Stimulated activated naive CD4-positive, alpha-beta T cell treated with Interleukin-2 at 50 U/mL for 16 hours (primary cell): Measurements from ENCODE around the gene SAXO1.
"Not testable (repeated sequence)": the region's sequence is repeated elsewhere in the genome, so short reads cannot be mapped to it uniquely, and the experiment has no call there.

Experiments
- DNase-seq: peaks from one replicate; lab custom pipeline; 2025; lab: John Stamatoyannopoulos, UW

The SAXO1 gene, protein sequence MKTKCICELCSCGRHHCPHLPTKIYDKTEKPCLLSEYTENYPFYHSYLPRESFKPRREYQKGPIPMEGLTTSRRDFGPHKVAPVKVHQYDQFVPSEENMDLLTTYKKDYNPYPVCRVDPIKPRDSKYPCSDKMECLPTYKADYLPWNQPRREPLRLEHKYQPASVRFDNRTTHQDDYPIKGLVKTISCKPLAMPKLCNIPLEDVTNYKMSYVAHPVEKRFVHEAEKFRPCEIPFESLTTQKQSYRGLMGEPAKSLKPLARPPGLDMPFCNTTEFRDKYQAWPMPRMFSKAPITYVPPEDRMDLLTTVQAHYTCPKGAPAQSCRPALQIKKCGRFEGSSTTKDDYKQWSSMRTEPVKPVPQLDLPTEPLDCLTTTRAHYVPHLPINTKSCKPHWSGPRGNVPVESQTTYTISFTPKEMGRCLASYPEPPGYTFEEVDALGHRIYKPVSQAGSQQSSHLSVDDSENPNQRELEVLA

DNA sequence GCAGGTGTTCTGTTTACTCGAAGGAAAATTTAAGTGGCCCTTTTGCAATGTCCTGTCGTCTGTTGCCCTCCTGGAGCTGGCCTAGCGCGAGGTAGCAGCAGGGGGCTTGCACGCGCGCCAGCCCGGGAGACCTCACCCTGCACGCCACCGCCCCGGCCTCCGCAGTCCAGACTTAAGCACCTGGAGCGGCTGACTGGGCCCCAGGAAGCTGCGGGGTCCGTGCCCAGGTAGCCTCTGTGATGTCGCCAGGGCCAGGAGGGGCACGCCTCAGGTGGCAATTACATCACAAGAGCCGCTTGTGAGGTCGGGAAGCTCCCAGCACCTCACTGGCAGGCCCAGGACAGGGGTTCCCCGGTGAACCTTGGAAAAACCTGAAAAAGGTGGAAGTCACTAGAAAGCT lies at the start of gene SAXO1:
Gene SAXO1 (minus strand): TSS at position 195 of the 400 bp plus-strand sequence. CDS start 301 bp downstream, outside the sequence.
- DNase-seq = no peak

DNA sequence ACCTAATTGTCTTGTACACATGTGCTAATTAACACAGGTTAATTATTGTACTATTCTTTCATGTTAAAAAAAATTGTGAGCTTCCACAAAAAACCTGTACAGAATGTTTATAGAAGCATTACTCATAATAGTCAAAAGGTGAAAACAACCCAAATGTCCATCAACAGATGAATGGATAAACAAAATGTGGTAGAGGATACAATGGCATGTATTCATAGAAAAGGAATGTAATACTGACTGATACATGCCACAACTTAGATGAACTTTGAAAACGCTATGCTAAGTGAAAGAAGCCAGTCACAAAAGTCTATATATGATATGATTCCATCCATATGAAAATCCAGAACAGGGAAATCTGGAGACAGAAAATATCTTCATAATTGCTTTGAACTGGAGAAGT lies 41.8 kb upstream of the SAXO1 start:
- DNase-seq = no peak

DNA sequence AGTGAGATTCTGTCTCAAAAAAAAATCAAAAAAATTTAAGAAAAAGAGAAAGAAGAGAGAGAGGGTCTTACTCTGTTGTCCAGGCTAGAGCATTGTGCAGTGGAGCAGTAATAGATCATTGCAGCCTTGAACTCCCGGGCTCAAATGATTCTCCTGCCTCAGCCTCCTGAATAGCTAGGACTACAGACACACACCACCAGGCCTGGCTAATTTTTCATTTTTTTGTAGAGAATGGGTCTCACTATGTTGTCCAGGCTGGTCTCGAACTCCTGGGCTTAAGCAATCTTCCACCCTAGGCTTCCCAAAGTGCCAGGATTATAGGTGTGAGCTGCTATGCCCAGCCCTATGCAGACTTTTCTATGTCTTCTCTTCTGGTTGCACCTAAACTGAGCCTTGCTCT lies 41.2 kb upstream of the SAXO1 start:
- no peak for DNase-seq

DNA sequence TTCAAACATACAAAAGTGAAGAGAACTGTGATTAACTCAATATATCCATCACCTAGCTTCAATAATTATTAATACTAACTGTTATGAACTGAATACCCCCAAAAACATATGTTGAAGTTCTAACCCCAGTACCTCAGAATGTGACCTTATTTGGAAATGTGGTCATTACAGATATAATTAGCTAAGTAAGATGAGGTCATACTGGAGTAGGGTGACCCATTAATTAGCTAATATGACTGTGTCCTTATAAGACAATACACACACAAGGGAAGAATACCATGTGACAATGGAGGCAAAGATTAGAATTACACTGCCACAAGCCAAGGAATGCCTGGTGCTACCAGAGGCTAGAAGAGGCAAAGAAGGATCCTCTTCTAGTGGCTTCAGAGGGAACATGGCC lies 24.0 kb upstream of the SAXO1 start:
- no peak for DNase-seq

DNA sequence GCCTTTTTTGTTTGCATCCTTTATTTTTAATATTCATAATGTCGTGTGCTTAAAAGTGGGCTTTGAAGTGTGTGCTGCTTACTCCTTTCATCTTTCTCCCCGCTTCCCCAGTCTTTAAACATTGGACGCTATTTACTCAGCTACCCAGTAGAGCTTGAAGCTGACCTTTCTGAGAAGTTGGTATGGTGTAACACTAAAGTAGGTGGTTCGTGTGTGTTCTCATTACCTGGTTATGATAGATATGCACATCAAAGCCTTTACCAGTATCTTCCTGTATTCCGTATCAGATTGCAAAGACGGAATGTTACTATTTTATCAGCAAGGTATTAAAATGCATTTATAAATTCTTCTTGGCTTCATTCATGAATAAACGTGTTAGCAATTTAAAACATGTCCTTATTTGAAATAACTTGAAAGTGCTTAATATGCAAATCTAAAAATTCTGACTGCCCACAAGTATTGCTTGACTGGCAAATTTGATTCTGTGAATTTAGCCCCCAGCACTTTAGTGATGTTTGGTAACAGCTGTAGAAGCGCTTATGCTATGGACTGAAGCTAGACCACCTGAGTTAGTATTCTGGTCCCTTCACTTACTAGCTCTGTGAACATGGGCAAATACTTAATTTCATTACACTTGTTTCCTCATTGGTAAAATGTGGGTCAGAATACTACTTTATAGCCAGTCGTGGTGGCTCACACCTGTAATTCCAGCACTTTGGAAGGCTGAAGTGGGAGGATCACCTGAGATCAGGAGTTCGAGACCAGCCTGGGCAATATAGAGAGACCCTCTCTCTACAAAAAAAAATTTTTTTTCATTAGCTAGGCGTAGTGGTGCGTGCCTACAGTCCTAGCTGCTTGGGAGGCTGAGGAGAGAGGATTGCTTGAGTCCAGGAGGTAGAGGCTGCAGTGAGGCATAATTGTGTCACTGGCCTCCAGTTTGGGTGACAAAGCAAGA lies 17.9 kb upstream of the SAXO1 start:
- DNase-seq = no peak

DNA sequence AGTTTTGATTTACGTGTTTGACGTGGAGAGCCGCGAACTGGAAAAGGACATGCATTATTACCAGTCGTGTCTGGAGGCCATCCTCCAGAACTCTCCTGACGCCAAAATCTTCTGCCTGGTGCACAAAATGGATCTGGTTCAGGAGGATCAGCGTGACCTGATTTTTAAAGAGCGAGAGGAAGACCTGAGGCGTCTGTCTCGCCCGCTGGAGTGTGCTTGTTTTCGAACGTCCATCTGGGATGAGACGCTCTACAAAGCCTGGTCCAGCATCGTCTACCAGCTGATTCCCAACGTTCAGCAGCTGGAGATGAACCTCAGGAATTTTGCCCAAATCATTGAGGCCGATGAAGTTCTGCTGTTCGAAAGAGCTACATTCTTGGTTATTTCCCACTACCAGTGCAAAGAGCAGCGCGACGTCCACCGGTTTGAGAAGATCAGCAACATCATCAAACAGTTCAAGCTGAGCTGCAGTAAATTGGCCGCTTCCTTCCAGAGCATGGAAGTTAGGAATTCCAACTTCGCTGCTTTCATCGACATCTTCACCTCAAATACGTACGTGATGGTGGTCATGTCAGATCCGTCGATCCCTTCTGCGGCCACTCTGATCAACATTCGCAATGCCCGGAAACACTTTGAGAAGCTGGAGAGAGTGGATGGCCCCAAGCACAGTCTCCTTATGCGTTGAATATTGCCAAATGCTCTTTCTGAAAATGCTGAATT lies 17.1 kb upstream of the SAXO1 start:
- no peak for DNase-seq

DNA sequence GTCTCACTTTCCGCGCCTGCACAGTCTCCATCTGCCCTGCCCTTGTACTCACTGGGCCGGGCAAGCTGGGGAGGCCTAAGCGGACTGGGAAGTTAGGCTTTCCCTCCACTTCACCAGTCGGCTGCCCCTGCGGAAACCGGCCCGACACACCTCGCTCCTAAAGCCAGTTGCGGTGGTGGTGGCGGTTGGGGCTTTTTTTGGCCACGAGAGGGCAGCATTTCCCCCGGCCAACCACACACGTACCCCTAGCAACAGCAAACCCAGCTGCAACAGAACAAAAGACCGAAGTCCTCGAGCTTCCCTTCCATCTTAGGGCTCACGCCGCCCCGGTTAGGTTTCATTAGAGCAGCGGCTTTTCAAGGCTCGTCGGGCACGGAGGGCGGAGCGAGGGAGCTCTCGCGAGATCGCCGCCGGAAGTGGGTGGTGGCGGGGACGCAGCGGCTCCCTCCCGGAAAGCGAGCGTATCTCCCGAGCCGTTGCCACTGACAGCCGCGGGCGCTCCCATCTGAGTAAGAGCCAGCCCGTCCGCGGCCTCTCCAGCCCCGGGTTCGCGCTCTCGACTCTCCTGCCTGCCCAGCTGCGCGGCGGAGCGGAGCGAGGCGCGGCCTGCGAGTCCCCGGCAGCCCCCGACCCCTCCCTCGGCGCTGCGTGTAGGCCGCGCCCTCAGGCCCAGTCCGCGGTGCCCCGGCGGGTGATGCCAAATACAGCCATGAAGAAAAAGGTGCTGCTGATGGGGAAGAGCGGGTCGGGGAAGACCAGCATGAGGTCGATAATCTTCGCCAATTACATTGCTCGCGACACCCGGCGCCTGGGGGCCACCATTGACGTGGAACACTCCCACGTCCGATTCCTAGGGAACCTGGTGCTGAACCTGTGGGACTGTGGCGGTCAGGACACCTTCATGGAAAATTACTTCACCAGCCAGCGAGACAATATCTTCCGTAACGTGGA lies 16.2 kb upstream of the SAXO1 start, which contains the start of gene RRAGA:
Gene RRAGA (plus strand): TSS at position 462 of the 951 bp plus-strand sequence. CDS start 233 bp downstream, at position 695.
- peak; percentile 92 for DNase-seq

DNA sequence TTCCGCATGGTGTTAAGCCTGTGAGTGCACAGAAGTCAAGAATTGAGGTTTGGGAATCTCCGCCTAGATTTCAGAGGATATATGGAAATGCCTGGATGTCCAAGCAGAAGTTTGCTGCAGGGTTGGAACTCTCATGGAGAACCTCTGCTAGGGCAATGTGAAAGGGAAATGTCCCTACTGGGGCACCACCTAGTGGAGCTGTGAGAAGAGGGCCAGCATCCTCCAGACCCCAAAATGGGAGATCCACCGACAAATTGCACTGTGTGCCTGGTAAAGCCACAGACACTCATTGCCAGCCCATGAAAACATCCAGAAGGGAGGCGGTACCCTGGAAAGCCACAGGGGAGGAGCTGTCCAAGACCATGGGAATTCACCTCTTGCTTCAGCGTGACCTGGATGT lies 3.6 kb upstream of the SAXO1 start:
- DNase-seq = no peak

DNA sequence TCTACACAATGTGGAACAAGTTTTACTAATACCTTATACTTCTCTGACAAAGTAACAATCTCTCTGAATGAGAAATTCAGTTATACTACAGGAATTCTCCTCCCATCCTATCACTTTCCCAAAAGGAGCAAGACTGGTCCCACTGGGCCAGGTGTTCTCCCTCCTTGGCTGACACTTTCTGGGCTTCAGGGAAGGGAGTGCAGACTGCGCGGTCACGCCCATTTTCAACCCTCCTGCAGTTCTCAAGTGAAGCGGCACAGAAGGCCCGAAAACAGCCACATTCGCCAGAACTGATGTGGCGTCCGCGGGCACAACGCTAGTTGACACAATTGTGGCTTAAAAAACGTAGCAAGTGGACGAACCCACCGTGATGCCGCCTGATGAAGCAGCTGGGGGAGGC lies 603 bp downstream of the SAXO1 start:
- no peak for DNase-seq

DNA sequence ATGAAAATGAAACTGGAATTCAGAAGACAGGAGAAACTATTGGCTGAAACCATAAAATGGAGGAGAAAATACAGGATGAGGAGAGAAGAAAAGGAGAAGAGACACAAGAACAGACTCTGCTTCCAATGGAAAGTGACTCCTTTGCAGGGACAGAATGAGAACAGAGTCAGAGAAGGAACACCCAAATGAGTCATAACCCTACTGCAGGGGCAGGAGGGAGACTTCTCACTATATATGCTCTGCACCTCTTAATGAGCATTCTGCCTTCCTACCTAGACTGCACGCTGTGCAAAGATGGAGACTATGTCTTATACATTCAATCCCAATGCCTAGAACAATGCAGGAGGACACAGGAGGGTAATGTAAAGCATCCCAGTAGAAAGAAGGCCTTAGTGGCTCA lies 2.1 kb downstream of the SAXO1 start:
- DNase-seq = no peak

DNA sequence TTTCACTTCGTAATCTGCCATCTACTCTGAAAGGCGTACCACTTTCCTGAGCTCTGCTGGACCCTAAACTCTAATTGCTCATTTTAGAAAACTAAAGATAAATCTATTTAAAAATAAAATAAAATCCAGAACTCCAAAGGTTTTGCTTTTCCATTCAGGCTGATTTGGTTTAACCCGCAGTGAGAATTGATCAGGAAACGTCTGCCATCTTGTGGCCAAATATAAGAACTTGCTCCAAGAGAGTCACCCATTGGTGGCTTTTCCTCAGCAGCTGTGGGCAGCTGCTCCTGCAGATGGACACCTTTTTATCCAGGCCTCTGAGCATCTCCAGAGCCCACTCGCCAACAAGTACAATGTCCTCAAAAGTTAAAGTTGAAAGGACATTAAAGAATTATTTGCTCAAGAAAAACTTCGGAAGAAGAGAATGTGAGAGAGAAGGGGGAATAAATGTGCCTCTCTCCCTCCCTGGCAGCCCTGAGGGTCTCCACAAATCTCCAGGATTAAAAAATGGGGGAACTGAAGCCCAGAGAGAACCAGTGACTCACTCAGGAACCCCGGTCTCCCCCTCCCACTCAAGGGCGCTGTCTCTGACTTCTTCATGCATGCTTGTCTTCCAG lies 4.1 kb downstream of the SAXO1 start:
- no peak for DNase-seq

DNA sequence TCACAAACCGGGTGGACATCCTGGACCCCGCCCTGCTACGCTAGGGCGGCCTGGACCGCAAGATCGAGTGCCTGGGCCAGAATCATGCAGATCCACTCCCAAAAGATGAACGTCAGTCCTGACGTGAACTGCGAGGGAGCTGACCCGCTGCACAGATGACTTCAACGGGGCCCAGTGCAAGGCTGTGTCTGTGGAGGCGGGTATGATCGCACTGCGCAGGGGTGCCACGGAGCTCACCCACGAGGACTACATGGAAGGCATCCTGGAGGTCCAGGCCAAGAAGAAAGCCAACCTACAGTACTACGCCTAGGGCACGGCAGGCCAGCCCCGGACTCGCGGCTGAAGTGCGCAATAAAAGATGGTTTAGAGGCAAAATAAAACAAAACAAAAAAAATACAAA lies 5.2 kb downstream of the SAXO1 start:
- no peak for DNase-seq

DNA sequence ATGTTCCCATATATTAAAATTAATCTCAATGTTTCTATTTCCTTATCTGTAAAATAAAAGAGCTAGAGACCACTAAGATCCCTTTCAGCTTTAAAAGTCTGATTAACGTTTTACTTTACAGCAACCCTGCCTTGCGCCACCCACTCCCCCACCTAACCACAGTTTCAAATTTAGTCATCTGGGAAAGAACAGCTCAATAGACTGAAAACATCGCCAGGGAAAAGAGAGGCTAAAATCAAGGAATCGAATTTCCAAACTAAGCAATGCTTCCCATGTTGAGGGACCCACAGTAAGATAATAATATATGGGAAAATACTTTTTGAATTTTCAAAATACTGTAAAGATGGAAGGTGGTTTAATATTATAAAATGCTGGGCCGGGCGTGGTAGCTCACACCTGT lies 6.6 kb downstream of the SAXO1 start:
- no peak for DNase-seq

DNA sequence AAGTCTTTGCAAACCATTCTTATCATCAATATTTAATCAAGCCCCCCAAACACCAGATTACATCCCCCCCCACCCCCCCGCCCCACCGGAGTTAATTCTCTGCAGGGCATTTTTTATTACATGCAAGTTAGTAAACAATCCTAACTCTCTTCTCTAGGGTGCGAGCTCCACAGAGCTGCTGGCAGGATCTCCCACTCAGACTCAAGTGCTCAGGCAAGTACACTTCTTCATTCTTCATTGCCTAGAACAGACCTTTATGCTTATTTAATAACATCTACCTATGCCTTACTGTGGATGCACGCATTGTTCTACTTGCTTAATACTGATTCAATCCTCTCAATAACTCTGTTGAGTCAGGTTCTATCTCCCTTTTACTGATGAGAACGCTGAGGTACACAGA lies 9.9 kb downstream of the SAXO1 start:
- no peak for DNase-seq

DNA sequence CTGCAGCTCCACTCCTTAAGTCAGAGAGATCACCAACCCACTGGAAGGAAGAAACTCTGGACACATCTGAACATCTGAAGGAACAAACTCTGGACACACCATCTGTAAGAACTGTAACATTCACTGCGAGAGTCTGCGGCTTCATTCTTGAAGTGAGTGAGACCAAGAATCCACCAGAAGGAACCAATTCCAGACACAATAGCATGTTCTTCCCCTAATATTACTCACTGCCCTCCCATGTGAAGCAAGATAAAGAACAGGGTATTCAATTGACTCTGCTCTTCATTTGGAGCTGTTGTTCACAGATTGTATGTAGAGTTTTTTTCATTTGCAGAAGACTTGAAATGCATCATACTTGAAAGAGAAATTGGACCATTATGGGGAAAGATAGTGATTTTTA lies 10.8 kb downstream of the SAXO1 start:
- DNase-seq = no peak

DNA sequence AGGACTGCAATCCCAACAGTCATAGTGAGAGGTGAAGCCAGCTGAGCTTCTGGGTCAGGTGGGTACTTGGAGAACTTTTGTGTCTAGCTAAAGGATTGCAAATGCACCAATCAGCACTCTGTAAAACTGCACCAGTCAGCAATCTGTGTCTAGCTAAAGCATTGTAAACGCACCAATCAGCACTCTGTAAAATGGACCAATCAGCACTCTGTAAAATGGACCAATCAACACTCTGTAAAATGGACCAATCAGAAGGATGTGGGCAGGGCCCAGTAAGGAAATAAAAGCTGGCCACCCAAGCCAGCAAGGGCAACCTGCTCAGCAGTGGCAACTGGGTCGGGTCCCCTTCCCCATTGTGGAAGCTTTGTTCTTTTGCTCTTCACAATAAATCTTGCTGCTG lies 11.4 kb downstream of the SAXO1 start:
- DNase-seq = not testable (repeated sequence)

DNA sequence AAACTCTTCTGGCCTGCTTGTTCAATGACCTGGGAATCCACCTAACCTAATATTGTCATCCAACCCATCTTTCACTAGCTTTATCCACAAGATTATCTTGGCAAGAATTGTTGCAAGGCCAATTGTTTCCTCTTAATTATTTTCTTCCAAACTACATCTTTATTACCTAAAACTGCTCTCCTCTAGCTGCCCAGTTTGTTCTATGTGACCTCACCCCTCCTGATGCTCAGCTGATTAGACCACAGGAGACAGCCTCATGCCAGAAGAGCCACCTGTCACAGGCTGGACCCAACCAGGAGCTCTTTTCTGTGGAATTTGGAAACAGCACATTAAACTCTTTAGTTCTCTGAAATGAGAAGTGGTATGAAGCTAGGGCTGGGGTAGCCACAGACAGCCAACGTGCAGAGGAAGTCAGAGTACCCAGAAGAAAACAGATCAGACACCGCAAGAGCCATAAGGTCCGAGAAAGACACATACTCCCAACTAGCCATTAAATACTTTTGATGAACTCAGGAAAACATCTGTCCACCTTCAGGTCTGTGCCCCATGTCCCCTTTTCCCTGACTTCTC lies 12.0 kb downstream of the SAXO1 start:
- no peak for DNase-seq

DNA sequence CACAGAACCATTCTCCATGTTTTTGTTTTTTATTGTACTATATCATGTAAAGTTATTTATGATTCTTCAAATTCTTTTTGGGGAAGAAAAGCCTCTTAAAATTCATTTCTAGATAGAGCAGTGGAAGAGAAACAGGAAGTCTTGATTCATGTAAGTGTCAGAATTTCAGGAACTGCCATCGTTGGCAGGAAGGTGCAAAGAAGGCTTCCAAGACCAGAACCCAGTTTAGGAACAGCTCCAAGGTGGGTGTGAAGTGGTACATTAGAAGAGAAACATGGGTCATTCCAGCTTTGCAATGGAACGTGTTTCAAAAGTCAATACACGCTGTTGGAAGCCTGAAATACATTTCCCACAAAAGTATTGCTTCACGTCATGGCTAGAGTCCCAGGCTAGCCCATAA lies 14.8 kb downstream of the SAXO1 start:
- no peak for DNase-seq

DNA sequence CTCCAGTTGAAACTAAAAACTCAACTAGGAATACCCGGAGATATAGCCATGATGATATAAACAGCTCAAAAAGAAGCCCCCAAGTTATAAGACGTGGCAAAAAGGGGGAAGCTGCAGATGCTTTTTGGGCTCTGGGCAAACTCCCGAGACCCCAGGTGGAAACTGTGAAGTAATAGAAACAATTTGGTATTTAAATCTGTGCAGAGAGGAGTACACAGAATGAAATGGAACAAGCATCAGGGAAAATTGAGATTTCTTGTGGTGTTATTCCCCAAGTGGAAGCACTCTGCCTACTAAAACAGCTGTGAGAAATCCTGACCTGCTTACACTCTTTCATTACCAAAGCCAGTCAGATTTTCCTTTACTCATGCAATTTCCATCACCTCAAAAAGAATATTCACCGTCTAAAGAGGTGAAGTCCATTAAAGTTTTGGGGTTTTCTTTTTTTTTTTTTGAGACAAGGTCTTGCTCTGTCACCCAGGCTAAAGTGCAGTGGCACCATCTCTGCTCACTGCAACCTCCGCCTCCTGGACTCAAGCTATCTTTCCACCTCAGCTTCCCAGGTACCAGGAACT lies 23.5 kb downstream of the SAXO1 start:
- DNase-seq = no peak

DNA sequence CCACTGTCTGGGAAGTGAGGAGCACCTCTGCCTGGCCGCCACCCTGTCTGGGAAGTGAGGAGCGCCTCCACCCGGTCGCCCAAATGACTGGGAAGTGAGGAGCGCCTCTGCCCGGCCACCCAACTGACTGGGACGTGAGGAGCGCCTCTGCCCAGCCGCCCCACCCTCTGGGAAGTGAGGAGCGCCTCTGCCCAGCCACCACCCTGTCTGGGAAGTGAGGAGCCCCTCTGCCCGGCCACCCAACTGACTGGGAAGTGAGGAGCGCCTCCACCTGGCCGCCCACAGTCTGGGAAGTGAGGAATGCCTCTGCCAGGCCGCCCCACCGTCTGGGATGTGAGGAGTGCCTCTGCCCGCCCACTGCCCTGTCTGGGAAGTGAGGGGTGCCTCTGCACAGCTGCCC lies 32.9 kb downstream of the SAXO1 start:
- no peak for DNase-seq
